Measurements from ENCODE around the gene SREBF1.

SREBF1 gene

DNA sequence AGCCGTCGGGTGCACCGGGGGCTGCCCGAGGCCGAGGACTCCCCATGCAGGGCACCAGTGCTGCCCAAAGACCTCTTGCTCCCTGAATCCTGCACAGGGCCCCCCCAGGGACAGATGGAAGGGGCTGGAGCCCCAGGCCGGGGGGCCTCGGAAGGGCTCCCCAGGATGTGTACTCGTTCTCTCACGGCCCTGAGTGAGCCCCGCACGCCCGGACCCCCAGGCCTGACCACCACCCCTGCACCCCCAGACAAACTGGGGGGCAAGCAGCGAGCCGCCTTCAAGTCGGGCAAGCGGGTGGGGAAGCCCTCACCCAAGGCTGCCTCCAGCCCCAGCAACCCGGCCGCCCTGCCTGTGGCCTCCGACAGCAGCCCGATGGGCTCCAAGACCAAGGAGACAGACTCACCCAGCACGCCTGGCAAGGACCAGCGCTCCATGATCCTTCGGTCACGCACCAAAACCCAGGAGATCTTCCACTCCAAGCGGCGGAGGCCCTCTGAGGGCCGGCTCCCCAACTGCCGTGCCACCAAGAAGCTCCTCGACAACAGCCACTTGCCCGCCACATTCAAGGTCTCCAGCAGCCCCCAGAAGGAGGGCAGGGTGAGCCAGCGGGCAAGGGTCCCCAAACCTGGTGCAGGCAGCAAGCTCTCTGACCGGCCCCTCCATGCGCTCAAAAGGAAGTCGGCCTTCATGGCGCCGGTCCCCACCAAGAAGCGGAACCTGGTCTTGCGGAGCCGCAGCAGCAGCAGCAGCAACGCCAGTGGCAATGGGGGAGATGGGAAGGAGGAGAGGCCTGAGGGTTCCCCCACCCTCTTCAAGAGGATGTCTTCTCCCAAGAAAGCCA is 40.6 kb downstream of the SREBF1 start:
- no peak for DNase-seq (ENCODE audit: low read depth in 2 of 2)

- no peak for DNase-seq (ENCODE audit: low read depth in 2 of 2)
These were observed 41.5 kb downstream of the SREBF1 start for GRCh38 chr17:17795296-17795695.

GRCh38 chr17:17794382-17794781 is 42.4 kb downstream of the SREBF1 start:
- no peak for DNase-seq (ENCODE audit: low read depth in 2 of 2)

- DNase-seq (ENCODE audit: low read depth in 2 of 2), result no peak
These were observed 43.2 kb downstream of the SREBF1 start for GRCh38 chr17:17793378-17794214.

DNA sequence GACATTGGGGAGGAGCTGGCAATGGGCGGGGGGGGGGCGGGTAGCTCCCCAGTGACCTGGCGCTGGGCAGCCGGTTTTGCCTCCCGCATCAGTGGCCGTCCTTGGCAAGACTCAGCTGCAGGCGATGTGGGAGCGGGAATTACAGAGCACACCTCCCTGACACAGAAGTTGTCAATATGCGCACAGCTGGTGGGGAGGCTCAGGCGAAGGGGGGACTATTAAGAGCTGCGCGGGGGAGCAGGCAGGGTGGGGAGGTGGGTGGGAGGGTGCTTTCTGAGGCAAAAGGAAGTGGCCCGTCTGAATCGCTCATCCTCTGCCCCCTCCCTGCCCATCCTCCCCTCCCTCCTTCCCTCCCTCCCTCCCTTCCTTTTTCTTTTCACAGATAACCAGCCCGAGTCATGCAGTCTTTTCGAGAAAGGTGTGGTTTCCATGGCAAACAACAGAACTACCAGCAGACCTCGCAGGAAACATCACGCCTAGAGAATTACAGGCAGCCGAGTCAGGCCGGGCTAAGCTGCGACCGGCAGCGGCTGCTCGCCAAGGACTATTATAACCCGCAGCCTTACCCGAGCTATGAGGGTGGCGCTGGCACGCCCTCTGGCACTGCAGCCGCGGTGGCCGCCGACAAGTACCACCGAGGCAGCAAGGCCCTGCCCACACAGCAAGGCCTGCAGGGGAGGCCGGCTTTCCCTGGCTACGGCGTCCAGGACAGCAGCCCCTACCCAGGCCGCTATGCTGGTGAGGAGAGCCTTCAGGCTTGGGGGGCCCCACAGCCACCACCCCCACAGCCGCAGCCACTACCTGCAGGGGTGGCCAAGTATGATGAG is 44.0 kb downstream of the SREBF1 start:
- DNase-seq (ENCODE audit: low read depth in 2 of 2), result peak in 1 of 2 donors; percentile 19

DNA sequence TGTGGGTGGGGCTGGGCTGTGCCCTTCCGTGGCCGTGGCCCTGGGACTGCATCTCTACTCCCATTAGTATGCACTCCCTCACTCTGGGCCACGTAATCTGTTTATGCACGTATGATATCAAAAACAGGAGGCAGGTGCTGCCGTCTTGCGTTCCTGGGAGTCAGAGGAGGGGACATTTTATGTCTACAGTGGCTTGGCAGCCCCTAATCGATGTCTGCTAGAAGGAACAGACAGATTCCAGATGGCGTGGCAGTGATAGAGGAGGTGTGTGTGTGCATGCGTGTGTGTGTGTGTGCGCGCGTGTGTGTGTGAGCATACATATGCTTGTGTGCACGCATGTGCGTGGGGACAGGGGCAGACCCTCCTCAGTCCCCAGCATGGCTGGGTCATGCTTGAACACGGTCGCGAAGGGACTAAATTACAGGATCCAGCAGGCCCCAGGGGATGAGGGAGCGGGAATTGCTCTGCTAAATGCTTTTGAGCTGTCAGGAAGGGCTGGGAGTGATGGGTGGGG is 44.7 kb downstream of the SREBF1 start:
- no peak for DNase-seq (ENCODE audit: low read depth in 2 of 2)

DNA sequence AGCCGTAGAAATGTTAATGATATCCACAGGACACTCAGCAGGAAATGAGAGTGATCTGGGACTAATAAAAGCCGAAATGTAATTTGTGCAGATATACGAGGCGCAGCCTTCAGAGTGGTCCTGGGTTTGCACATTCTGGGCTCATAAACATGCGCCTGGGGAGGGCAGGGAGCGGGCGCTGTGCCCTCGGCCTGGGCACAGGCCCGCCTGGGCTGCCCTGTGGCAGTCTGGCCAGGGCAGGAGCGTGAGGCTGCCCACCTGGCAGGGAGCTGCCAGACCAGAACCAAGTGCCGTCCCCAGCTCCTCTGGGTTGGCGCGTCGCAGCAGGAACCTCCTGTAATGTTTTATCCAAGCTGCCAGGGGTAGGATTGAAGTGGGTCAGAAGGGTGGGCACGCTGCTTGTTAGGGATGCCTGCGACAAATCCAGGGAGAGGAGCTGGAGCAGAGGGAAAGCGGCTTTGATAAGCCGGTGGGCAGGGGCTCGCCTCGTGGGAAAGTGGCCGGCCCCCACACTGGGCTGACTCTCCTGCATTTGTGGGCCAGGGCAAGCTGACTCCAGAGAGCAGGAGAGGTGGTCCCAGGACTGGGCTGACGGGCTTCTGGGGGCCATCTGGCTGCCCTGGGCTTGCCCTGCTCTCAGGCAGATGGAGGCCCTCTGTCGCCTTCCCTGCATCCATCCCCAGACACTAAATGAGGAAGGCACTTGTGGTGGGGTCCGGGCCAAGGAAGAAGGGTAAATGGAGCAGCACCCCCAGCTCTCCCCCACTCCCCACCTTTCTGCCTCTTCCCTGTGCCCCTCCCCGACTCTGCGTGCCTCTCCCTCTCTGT is 45.9 kb downstream of the SREBF1 start:
- no peak for DNase-seq (ENCODE audit: low read depth in 2 of 2)

- no peak for DNase-seq (ENCODE audit: low read depth in 2 of 2)
These were observed 46.8 kb downstream of the SREBF1 start for GRCh38 chr17:17789828-17790636.

GRCh38 chr17:17789410-17789809 is 47.4 kb downstream of the SREBF1 start:
- no peak for DNase-seq (ENCODE audit: low read depth in 2 of 2)

- no peak for DNase-seq (ENCODE audit: low read depth in 2 of 2)
These were observed 47.8 kb downstream of the SREBF1 start for GRCh38 chr17:17788967-17789366.

- DNase-seq (ENCODE audit: low read depth in 2 of 2), result no peak
These were observed 49.2 kb downstream of the SREBF1 start for GRCh38 chr17:17787568-17787967.

DNA sequence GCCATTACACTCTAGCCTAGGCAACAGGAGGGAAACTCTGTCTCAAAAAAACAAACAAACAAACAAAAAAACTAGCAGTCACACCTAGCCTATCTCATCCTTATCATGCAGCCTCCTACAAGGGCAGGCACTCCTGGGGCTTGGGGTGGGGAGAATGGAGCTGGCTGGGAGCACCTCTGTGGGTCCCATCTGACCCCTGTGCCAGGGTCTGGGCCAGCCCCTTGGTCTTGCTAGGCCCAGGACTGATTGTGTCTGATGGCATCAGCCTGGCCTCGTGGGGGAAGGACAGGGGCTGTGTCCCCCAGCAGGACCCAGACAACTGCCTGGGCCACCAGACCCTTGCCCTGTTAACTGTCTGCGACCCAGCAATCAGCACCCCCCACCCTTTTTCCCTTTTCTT is 49.8 kb downstream of the SREBF1 start:
- no peak for DNase-seq (ENCODE audit: low read depth in 2 of 2)

DNA sequence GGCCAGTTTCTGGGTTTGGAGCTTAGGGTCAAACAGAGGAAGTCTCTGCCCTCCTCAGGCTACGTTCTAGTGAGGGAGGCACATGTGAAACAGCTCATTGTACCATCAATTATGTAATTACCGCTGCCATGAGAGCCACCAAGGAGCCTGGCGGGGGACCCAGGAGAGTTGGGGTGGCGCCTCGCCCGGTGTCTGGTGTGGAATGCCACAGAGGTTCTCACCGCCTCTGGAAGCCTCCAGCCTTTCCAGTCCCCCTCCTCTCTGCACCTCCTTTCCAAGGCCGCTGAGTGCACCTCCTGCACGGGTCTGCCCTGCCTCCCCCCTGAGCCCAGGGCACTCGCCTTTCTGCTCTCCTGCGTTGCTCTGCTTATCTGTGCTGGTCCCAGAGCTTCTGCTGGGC is 51.4 kb downstream of the SREBF1 start:
- no peak for DNase-seq (ENCODE audit: low read depth in 2 of 2)

DNA sequence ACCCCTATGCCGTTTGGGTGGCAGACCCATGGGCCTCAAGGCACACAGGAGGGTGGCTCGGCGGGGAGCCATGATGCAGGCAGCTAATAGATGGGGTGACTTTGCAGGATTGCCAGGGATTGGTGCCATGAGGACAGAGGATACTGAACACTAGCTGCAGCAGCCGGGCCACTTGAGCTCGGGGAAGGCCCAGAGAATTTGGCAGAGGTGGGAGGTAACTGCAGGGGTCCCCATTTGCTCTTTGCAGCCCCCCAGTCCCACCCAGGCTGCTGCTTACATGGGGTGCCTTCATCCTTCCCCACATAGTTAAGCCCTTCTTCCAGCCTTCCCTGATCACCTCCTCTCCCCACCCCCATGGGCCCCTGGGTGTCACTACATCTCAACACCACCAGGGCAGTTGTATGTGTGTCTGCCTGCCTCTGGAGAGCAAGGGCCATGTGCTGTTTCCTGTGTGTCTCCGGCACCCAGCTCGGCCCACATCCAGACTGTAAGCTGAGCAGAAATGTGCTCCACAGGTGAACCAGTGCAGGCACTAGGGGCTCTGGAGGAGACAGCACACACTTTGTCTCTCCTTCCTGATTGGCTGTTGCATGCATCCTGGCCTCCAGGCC is 52.0 kb downstream of the SREBF1 start:
- DNase-seq (ENCODE audit: low read depth in 2 of 2), result no peak

DNA sequence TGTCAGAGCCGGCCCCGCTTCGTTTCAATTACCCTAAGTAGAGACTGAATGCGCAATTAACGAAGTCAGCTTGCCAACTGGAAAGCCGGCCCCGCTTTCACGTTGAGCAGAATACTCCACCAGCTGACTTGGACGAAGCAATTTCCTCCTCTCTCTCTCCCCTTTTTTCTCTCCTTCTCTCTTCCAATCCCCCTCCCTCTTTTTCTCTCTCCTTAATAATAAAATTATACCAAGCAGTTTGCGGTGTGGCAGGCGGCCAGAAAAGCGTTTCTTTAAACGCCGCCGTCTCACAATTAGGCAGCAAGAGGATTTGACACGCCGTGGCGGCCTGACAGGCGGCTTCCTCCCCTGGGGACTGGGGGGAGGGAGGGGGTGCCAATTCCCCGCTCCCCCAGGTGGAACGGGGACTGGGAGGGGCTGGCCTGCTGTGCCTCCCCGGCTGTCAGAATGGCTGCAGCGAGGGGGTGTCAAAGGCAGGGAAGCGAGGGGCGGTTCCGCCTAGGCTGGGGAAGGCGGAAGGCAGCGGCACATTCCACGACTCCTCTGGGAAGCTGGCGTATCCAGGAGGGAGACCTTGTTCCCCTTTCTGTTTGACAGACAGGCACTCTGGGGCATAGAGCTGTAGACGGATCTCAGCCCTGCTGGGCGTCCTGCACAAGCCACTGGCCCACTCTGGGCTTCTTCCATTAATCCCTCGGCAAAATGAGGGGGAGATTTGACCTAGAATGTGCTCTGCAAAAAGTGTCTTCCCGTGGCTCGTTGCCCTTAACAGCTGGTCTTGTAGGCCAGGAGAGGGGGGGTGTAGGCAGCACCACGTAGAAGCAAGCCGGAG is 52.7 kb downstream of the SREBF1 start:
- no peak for DNase-seq (ENCODE audit: low read depth in 2 of 2)

GRCh38 chr17:17783116-17783824 is 53.5 kb downstream of the SREBF1 start:
- peak; percentile 17 to 26 for DNase-seq (ENCODE audit: low read depth in 2 of 2)

- DNase-seq (ENCODE audit: low read depth in 2 of 2), result no peak
These were observed 54.2 kb downstream of the SREBF1 start for GRCh38 chr17:17782523-17783115.

All from stimulated activated CD8-positive, alpha-beta memory T cell treated with anti-CD3 and anti-CD28 coated beads, Interleukin-15, amount 100 ng/mL, for 4 hours (primary cell).